NCI-H345 (cell line): Measurements from ENCODE around the gene TMEM63B.

ENCODE experiments used
- DNase-seq: peaks from one replicate; lab custom pipeline; 2025; lab: John Stamatoyannopoulos, UW

The TMEM63B gene

GRCh38 chr6:44145839-44146238 lies 18.5 kb downstream of the TMEM63B start:
- no peak for DNase-seq

- no peak for DNase-seq
Observed at GRCh38 chr6:44146685-44147084, 19.3 kb downstream of the TMEM63B start.

DNA sequence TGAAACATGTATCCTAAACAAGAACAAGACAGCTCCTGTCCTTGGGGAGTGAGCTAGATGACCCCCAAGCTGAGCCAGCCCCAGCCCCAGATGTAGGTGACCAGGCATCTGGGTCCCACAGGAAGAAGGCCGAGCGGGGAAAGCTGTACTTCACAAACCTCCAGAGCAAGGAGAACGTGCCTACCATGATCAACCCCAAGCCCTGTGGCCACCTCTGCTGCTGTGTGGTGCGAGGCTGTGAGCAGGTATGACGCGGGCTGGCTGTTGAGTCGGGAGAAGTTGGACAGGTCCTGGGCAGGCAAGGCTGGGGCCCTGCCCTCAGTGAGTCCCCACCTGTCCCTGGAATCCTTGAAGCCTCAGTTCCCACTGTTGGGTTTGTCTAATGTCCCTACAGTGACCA lies 19.9 kb downstream of the TMEM63B start:
- no peak for DNase-seq

- no peak for DNase-seq
Observed at GRCh38 chr6:44148306-44148705, 21.0 kb downstream of the TMEM63B start.

DNA sequence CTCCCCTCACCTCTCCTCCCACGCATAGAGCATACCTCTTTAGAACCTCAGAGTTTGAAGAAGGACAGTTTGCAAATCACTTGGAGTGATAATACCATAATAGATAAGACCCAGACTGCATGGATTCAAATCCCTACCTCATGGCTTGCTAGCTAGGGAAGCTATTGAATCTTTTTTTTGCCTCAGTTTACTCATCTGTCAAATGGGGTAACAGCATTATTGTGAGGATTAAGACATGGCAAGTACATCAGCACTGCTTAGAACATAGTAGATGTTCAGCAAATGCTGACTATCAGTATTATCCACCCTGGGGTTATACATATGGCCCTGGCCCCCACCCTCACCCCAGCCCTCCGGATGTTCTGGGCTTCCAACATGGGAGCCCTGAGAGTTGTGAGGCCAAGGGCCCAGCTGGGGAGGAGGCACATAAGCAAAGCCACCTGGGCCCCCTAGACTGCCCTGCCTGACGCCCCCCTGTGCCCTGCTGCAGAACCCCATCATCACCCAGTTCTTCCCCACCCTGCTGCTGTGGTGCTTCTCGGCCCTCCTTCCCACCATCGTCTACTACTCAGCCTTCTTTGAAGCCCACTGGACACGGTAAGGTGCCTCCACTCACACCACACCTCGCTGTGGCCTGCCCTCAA lies 22.1 kb downstream of the TMEM63B start:
- no peak for DNase-seq

- DNase-seq = no peak
Observed at GRCh38 chr6:44150317-44150917, 23.1 kb downstream of the TMEM63B start.

DNA sequence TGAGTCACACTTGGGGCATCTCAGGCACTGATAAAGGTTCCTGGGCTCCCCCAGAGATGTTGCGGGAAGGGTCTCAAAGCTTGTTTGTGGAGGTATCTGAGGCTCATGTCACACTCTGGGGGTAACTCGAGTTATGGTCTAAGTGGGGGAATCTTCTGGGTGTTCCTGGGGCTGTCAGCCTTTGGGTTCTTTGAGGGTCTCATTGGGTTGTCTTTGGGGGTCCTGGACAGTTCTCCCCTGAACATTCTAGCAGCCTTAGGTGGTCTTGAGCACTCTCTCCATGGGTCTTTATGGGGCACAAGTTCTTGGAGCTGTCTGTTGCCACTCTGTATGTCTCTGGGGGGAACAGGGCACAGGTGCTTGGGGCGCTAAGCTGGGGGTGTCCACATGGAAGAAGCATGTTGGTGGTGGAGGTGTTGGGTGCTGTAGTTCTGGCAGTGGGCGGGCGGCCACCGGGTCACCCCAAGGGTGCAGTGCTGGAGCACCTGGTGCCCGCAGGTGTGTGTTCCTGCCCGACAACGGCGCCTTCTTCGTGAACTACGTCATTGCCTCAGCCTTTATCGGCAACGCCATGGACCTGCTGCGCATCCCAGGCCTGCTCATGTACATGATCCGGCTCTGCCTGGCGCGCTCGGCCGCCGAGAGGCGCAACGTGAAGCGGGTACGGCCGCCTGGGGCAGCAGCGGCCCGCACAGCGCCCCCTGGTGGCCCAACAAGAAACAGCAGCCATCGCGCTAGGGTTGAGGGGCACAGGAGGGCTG lies 24.2 kb downstream of the TMEM63B start:
- DNase-seq = peak; percentile 7

DNA sequence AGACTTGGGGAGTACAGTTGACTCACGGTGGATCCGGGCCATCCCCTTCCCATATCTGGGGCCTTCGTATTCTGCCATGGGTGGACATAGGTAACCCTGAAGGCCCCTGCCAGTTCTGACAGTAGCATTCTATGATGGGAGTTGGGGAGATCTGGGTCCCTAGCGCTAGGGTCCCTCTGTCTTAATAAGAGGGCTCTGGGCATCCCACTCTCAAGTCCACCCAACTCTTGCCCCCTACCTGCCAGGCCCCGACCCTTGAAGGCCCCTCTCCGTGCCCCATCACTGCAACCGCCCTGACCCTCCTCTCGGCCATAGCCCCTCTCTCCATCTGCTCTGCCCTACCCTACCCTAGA lies 24.7 kb downstream of the TMEM63B start:
- no peak for DNase-seq

DNA sequence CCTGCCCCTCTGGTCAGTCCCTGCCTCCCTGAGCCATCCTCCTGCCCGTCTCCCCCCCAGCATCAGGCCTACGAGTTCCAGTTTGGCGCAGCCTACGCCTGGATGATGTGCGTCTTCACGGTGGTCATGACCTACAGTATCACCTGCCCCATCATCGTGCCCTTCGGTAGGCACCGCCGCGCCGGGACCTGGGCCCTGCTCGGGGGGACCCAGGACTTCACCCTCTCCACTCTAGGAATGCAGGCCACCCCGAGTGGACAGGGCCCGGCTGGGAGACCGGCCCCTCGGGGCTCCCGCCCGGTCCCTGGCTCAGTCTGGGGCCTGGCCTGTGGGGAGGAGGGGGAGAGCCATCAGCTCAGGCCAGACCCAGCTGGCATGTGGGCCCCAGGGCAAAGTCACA lies 25.2 kb downstream of the TMEM63B start:
- DNase-seq = no peak

DNA sequence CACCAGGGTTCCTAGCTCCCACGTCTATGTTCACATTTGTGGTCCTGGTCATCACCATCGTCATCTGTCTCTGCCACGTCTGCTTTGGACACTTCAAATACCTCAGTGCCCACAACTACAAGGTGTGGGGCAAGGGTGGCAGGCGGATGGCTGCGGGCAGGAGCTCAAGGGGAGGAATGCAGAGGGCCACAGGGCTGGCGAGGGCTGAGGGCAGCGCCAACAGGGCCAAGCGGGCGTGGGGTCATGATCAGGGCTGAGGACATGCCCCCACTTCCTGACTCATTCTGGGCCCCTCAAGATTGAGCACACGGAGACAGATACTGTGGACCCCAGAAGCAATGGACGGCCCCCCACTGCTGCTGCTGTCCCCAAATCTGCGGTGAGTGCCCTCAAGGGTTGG lies 26.7 kb downstream of the TMEM63B start:
- DNase-seq = no peak

DNA sequence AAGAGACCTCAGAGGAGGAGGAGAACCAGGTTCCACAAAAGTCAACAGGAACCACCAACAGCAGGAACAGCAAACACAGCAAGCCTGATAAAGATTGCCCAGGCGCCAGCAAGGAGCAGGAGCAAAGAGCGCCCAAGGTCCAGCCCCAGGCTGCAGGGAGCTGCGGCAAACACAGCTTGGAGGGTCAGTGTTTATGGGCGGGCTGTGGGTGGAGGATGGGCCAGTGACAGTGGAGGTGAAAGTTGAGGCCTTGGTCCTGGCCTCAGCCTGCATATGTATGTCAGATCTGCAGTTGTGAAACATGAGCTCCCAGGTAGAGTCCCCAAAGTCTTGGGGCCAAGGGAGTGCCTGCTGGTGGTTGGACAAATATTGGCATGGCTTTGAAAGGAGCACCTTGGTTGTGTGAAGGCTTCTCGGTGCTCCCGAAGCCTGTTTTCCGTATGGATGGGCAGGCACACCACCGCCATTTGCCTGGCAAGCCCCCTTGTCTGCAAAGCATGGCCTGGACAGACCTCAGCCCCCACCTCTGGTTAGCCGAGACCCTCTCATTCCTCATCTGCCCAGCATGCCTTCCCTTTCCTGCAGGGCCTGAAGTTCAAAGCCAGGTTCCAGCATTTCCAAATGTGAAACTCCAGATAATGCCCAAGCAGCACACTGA lies 29.3 kb downstream of the TMEM63B start:
- no peak for DNase-seq

GRCh38 chr6:44157152-44157521 lies 29.8 kb downstream of the TMEM63B start:
- DNase-seq = no peak

GRCh38 chr6:44158770-44159228 lies 31.4 kb downstream of the TMEM63B start, which contains the start of gene CAPN11:
Gene CAPN11 (plus strand): TSS chr6:44158820. CDS start chr6:44158849, 29 bp downstream.
- no peak for DNase-seq

DNA sequence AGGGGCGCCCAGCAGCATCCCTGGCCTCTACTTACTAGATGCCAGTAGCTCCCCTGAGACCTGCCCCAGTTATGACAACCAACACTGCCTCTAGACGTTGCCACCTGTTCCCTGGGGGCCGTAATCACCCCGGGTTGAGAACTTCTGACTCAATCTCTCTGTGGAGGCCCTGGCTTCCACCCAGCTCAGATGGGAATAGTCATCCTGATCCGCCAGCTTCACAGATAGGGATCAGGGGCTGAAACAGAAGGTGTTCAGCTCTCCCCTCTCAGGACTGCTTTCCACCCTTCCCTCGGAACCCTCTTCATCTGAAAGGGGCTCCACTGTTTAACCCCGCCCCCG lies 34.6 kb downstream of the TMEM63B start:
- DNase-seq = no peak

- DNase-seq = no peak
Observed at GRCh38 chr6:44162876-44163625, 35.7 kb downstream of the TMEM63B start.

DNA sequence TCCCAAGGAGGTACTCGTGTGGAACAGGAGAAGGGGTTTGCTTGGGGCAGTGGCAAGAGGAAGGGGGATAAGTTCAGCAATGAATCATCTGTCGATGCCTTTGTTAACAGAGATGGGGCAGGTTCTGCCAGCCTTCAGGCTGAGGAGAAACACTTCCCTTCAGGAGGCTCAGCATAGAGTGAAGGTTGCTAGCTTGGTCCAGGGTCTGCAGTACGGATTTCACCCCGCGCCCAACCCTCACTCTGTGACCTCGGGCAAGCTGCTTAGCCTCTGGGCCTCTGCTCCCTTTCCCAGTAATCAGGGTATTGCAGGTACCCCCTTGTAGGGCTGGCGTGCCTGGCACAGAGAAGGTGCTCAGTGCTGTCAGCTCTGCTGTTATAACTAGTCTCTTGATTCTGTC lies 38.8 kb downstream of the TMEM63B start:
- no peak for DNase-seq

DNA sequence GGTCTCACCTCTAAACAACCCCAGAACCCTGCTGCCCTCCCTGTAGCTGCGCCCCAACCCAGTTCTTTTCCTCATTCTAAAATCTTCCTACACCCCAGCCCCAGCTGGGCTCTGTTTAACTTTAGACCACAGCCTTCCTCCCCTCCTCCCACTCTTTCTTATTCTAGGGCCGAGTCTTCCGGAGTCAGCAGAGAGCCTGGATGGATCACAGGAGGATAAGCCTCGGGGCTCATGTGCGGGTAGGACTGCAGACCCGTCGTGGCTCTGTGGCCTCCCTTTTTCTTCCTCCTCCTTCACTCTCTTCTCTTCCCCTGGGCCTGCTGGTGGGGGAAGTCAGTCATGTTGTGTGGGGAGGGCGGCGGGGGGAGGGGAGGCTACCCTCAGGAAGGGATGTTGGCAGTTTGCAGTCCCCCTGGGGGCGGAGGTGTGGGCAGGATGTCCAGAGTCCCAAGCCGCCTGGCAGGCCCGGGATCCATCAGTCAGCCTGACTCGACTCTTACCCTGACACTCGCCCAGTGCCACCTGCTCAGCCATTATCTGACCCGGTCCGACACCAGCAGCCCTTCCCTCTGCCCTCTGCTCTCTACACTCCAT lies 39.3 kb downstream of the TMEM63B start:
- DNase-seq = no peak

DNA sequence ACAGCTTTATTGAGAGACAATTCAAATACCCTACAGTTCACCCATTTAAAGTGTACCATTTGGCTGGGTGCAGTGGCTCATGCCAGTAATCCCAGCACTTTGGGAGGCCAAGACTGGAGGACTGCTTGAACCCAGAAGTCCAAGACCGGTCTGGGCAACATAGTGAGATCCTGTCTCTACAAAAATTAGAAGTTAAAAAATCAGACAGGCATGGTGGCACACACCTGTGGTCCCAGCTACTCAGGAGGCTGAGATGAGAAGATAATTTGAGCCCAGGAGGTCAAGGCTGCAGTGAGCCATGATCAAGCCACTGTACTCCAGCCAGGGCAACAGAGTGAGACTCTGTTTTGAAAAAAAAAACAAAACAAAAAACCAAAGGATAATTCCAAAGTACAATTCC lies 40.2 kb downstream of the TMEM63B start:
- DNase-seq = no peak

DNA sequence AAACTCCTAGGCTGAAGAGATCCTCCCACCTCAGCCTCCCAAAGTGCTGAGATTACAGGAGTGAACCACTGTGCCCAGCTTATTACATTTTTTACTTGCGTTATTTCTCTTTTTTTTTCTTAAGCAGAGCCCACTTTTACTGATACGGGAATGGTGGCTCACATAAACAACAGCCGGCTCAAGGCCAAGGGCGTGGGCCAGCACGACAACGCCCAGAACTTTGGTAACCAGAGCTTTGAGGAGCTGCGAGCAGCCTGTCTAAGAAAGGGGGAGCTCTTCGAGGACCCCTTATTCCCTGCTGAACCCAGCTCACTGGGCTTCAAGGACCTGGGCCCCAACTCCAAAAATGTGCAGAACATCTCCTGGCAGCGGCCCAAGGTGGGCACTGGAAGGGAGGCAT lies 41.8 kb downstream of the TMEM63B start:
- DNase-seq = no peak

- no peak for DNase-seq
Observed at GRCh38 chr6:44169886-44170570, 42.7 kb downstream of the TMEM63B start.

- no peak for DNase-seq
Observed at GRCh38 chr6:44171899-44172546, 44.7 kb downstream of the TMEM63B start.
